ENCODE data around the gene MEGF8.

GRCh38 chr19:42370068-42370520 lies 44.7 kb downstream of the MEGF8 start:
- TF ChIP-seq CTCF (IDR thresholded peaks at IDR 0.05; ENCODE audit: low read depth, low read length, missing input control) (no peak), TAF1 (conservative IDR thresholded peaks at IDR 0.05) (no peak), RAD21 (IDR thresholded peaks at IDR 0.05) (no peak), ATF3 (IDR thresholded peaks at IDR 0.05) (no peak), REST (IDR thresholded peaks at IDR 0.05) (no peak), RXRA (IDR thresholded peaks at IDR 0.05) (no peak), GABPA (IDR thresholded peaks at IDR 0.05 in 1 of 2, conservative IDR thresholded peaks at IDR 0.05 in 1 of 2) (no peak), FOXA1 (IDR thresholded peaks at IDR 0.05) (no peak), EGR1 (IDR thresholded peaks at IDR 0.05; ENCODE audit: low read depth in 2 of 2) (no peak), YY1 (IDR thresholded peaks at IDR 0.05) (no peak), SP1 (IDR thresholded peaks at IDR 0.05) (no peak), NR2F2 (IDR thresholded peaks at IDR 0.05) (no peak)

Data from liver (tissue), 3 donors.